Fibroblast of peridontal ligament (primary cell): ENCODE results near the gene DNAJB13.
A peak's percentile ranks its signal among the peaks of the same experiment; 100 is the strongest.

Experiments used
- DNase-seq: peaks from one replicate; pipeline ENCODE4 v3.0.0-alpha.2; 2010; ENCODE audit errors: extremely low read depth

Gene DNAJB13

DNA sequence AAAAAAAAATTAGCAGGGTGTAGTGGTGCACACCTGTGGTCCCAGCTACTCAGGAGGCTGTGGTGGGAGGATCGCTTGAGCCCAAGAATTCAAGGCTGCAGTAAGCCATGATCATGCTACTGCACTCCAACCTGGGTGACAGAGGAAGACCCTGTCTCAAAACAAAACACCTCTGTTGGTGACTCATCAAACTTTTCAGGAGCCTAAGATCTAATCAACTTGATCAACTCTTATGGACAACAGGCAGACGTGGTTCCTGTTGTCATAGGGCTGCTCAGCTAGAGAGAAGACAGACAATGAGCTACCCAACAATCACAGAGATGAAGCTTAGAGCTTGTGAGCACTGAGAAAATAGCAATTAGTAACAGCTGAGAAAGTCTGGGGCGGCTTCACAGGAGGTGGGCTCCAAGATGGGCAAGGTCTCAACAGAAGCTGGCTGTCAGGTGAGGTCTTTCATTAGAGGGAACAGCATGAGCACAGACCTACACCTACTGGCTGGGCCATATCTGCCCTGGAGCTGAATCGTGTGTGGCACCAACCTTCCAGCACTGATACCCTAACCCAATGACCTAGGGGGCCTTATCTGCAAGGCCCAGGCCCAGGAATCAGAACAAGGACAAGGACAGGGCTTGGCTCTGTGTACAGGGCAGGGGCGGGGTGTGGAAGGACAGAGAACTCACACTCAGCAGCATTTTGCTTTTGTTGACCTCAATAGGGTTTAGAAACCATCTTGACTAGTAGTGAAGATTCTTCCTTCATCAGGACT, 65.3 kb downstream of the DNAJB13 start:
- no peak for DNase-seq

DNA sequence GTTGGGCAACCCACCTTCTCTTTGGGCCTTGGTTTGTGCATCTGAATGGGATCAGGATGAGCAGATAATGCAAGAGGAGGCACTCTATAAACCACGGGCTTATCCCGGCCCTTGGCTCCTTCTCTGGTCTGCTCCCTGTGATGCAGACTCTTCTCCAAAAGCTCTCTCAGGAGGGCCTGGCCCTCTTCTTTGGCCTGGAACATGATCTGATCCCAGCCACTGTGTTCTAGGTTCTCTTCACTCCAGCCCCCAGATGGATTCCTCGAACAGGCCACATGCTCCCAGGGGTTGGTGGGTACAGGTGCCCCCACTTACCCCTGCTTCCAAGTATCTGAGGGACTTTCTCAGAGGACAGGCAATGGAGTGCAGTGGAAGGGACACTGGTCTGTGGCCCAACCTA, 66.8 kb downstream of the DNAJB13 start:
- DNase-seq = no peak

DNA sequence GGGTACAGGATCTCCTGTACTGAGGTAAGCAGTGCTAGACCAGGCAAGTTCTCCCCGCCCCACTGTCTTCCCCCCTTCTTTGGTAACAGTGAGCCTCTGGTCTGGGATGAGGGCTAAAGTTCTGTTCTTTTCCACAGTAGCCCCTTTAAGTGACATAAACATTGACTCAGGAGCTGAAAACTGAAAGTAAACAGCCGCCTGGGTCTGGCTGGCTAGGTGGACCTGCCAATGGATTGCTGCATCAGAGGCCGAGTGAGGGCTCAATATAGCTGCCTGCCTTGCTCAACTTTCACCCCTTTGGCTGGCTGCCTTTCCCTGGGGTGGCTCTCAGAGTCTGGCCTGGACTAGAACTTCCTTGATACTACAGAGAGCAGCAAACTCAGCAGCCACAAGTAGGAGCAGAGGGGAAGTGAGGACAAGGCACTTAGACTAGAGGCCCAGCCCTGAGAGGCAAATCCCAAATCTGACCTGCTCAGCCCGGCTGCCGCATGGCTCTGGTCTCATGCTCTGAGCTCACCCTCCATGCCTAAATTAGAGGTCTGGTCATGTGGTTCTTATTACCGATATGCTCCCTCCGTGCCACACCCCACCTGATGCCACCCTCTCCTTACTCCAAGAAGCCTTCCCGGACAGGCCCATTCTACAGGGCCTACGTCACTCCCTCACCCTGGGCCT, 67.6 kb downstream of the DNAJB13 start:
- DNase-seq = peak; percentile 90

DNA sequence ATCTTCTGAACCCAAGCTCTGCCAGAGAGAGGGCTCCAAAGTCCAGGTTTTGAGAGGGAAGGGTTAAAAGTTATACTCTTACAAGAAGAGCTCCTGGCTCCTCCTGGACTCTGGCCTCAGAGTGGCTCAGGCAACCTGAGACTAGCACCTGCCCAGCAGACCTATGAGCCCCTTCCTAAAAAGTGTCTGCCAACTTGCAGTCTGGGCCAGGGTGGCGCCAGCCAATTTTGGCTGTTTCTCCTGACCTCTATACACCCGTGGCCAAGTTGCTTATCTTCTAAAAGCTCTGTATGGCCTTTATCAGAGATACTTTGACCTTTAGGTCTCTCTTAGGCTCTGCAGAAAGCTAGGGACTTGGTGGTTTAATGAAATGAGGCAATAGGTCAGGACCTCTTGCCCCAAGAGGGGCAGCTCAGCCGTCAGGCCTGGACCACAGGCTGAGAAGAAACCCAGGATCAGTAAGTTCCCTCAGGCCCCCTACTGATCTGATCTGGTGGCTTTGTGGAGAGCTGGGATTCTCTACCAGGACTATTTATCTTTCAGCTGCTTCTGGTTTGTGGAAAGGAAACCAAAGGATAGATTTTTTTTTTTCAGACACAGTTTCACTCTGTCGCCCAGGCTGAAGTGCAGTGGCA, 68.4 kb downstream of the DNAJB13 start:
- no peak for DNase-seq

DNA sequence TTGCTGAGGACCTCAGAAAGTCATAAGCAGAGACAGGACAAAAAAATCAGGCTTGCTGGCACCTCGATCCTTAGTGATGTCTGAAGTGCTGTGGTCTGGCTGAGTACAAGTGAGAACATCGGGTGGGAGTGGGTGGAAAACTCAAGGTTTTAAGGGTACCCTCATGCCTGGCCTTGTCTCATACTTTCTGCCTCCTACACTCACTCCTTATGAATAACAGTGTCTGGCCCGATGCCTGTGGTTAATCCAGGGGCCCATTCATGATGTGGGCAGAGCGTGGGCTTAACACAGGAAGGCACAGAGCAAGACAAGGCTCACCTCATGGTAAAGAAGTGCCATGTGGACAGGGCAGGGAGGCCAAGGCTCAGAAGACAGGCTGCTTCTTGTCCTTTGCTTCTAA, 69.0 kb downstream of the DNAJB13 start:
- no peak for DNase-seq
